GDM1 (cell line): Measurements from ENCODE around the gene NECTIN1.
A peak's percentile ranks its signal among the peaks of the same experiment; 100 is the strongest.

Experiments used
- DNase-seq: peaks from one replicate; lab custom pipeline; 2025; lab: John Stamatoyannopoulos, UW

The NECTIN1 gene

GRCh38 chr11:119728651-119729580, at the start of gene NECTIN1:
TSS of gene NECTIN1 (minus strand) at chr11:119729200. CDS start at chr11:119728553, 647 bp downstream.
- peak; percentile 86 for DNase-seq

GRCh38 chr11:119778391-119779194, 49.6 kb upstream of the NECTIN1 start:
- no peak for DNase-seq

- DNase-seq = no peak
These were observed 48.9 kb upstream of the NECTIN1 start for GRCh38 chr11:119777940-119778339.

GRCh38 chr11:119776651-119777050, 47.7 kb upstream of the NECTIN1 start:
- no peak for DNase-seq

- no peak for DNase-seq
These were observed 47.1 kb upstream of the NECTIN1 start for GRCh38 chr11:119776031-119776636.

GRCh38 chr11:119774172-119774763, 45.3 kb upstream of the NECTIN1 start:
- no peak for DNase-seq

- DNase-seq = no peak
These were observed 43.8 kb upstream of the NECTIN1 start for GRCh38 chr11:119772641-119773415.

- no peak for DNase-seq
These were observed 43.1 kb upstream of the NECTIN1 start for GRCh38 chr11:119772076-119772475.

- no peak for DNase-seq
These were observed 42.3 kb upstream of the NECTIN1 start for GRCh38 chr11:119771172-119771770.

- DNase-seq = no peak
These were observed 36.6 kb upstream of the NECTIN1 start for GRCh38 chr11:119765628-119766027.

GRCh38 chr11:119764108-119764868, 35.3 kb upstream of the NECTIN1 start:
- DNase-seq = no peak

GRCh38 chr11:119763071-119763728, 34.2 kb upstream of the NECTIN1 start:
- no peak for DNase-seq

- no peak for DNase-seq
These were observed 30.9 kb upstream of the NECTIN1 start for GRCh38 chr11:119759747-119760412.

GRCh38 chr11:119759324-119759723, 30.3 kb upstream of the NECTIN1 start:
- peak; percentile 58 for DNase-seq

- no peak for DNase-seq
These were observed 29.3 kb upstream of the NECTIN1 start for GRCh38 chr11:119758291-119758690.

- no peak for DNase-seq
These were observed 28.4 kb upstream of the NECTIN1 start for GRCh38 chr11:119757378-119757777.

GRCh38 chr11:119756169-119756865, 27.3 kb upstream of the NECTIN1 start:
- DNase-seq = no peak

- DNase-seq = no peak
These were observed 26.5 kb upstream of the NECTIN1 start for GRCh38 chr11:119755356-119756071.
